Common myeloid progenitor, CD34-positive (primary cell): Measurements from ENCODE around the gene GTF2IRD1.

Experiments used
- CTCF ChIA-PET: fragments of 350-600 bp; sonication (Branson Sonifier 250); formaldehyde crosslinking; loops from one replicate; lab custom pipeline; 2021; ENCODE audit warnings: antibody characterized with exemption; lab: Charles Lee
- POLR2A ChIA-PET: fragments of 350-600 bp; sonication (Branson Sonifier 250); formaldehyde crosslinking; loops from one replicate; lab custom pipeline; 2021; ENCODE audit warnings: antibody characterized with exemption; lab: Charles Lee
- DNase-seq, 3 donors: peaks; one replicate each; pipeline versions ENCODE4 v3.0.0 to v3.0.0-alpha.2; 2013
- H3K27ac ChIP-seq, 2 experiments: 1 replicate in 1 of 2; 2 replicates in 1 of 2; pipeline ENCODE4 v1.7.0; 2013; ENCODE audit warnings: inconsistent platforms in 2 of 2, low read length in 2 of 2, mild to moderate bottlenecking in 2 of 2, low read depth in 1 of 2, moderate library complexity in 1 of 2; ENCODE audit not compliant: severe bottlenecking in 2 of 2, insufficient read depth in 1 of 2, poor library complexity in 1 of 2
- H3K27me3 ChIP-seq, 5 experiments: replicated peaks in 2 of 5; 1 replicate in 3 of 5; 2 replicates in 2 of 5; pipeline versions ENCODE4 v1.6.1 to v1.7.0; 2013; ENCODE audit warnings: low read length in 4 of 5, mild to moderate bottlenecking in 2 of 5, moderate library complexity in 2 of 5, inconsistent platforms in 1 of 5; ENCODE audit not compliant: insufficient read depth in 5 of 5, control insufficient read depth in 4 of 5
- H3K36me3 ChIP-seq, 4 experiments: 1 replicate in 2 of 4; 2 replicates in 2 of 4; pipeline versions ENCODE4 v1.6.1 to v1.7.0; 2013; ENCODE audit warnings: low read length in 3 of 4, control low read depth in 1 of 4, mild to moderate bottlenecking in 1 of 4; ENCODE audit not compliant: control insufficient read depth in 4 of 4, insufficient read depth in 4 of 4
- H3K4me1 ChIP-seq, 4 experiments: 1 replicate in 3 of 4; 2 replicates in 1 of 4; pipeline versions ENCODE4 v1.6.1 to v1.7.1; 2013; ENCODE audit warnings: low read length in 3 of 4, mild to moderate bottlenecking in 3 of 4, control low read depth in 1 of 4, inconsistent platforms in 1 of 4, moderate library complexity in 1 of 4; ENCODE audit not compliant: control insufficient read depth in 4 of 4, insufficient read depth in 4 of 4; ENCODE audit errors: control extremely low read depth in 1 of 4
- H3K4me3 ChIP-seq, 7 experiments: 1 replicate in 4 of 7; 2 replicates in 3 of 7; pipeline versions ENCODE4 v1.5.1 to v1.7.0; 2013; ENCODE audit warnings: mild to moderate bottlenecking in 7 of 7, low read length in 6 of 7, moderate library complexity in 6 of 7, inconsistent platforms in 2 of 7, low read depth in 2 of 7, control low read depth in 1 of 7; ENCODE audit not compliant: insufficient read depth in 4 of 7, control insufficient read depth in 1 of 7; ENCODE audit errors: extremely low read depth in 1 of 7
- H3K9me3 ChIP-seq, 5 experiments: 1 replicate in 4 of 5; 2 replicates in 1 of 5; pipeline versions ENCODE4 v1.6.1 to v1.7.1; 2013; ENCODE audit warnings: low read length in 4 of 5, mild to moderate bottlenecking in 2 of 5, inconsistent platforms in 1 of 5, low read depth in 1 of 5, moderate library complexity in 1 of 5; ENCODE audit not compliant: control insufficient read depth in 4 of 5, insufficient read depth in 2 of 5; ENCODE audit errors: control extremely low read depth in 1 of 5
- WGBS: methylation state at CpG from one replicate; pipeline ENCODE4 v1.1.5; 2013; ENCODE audit not compliant: insufficient coverage; 5-methylcytosine and 5-hydroxymethylcytosine counted together

The GTF2IRD1 gene

DNA sequence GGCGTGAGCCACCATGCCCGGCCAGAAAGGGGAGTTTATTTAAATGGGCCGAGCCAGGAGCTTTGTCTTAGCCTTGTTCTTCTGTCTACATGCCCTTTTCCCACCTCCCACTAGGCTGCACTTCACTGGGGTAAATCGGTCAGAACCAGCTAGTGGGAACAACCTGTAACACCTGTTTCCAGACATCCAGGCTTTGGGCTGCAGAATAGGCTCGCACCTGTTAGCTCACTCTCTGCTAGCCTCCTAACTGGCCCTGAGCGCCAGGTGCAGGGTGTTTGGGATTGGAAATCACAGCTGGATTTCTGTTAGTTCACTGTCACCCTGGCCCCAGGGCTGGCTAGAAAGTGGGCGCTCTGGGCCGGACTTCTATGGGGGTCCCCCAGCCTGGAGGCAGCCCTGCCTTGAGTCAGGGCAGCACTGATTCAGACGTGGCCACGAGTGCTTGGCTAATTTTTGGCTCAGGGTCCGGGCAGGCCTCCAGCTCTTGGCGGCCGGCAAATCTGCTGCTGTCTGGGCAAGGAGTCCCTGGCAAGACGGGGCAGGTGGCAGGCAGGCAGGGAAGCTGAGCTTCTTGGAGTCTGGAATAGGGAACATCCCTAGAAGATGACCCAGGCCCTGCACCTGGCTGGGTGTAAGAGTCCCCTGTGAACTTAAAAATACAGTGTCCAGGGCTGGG is 48.6 kb downstream of the GTF2IRD1 start:
- DNase-seq = no peak
- 89% methylated on average over 14 of the region's 14 CpGs for WGBS
- Histone ChIP-seq H3K36me3 (no peaks in the 10 kb centered on the region), H3K27ac (no peak overlapping the region), H3K27me3 (no peaks in the 10 kb centered on the region), H3K9me3 (no peaks in the 10 kb centered on the region), H3K4me1 (no peaks in the 10 kb centered on the region), H3K4me3 (no peak overlapping the region)
- POLR2A ChIA-PET = no interaction called here
- CTCF ChIA-PET = no interaction called here

GRCh38 chr7:74503061-74503460 is 49.4 kb downstream of the GTF2IRD1 start:
- Histone ChIP-seq H3K27ac (no peak overlapping the region), H3K27me3 (no peaks in the 10 kb centered on the region), H3K9me3 (no peaks in the 10 kb centered on the region), H3K4me1 (no peaks in the 10 kb centered on the region), H3K36me3 (no peaks in the 10 kb centered on the region), H3K4me3 (no peak overlapping the region)
- CTCF ChIA-PET = no interaction called here
- POLR2A ChIA-PET = no interaction called here
- WGBS = 97% methylated on average over 7 of the region's 8 CpGs
- no peak for DNase-seq

- Histone ChIP-seq H3K4me3 (no peak overlapping the region), H3K27ac (no peak overlapping the region), H3K27me3 (no peaks in the 10 kb centered on the region), H3K4me1 (no peaks in the 10 kb centered on the region), H3K36me3 (no peaks in the 10 kb centered on the region), H3K9me3 (no peaks in the 10 kb centered on the region)
- no peak for DNase-seq
- WGBS = 100% methylated on average over 7 of the region's 8 CpGs
- ChIA-PET CTCF (no interaction called here), POLR2A (no interaction called here)
Measured at GRCh38 chr7:74503943-74504342, 50.2 kb downstream of the GTF2IRD1 start.

GRCh38 chr7:74505471-74506324 is 52.0 kb downstream of the GTF2IRD1 start:
- ChIA-PET CTCF (no interaction called here), POLR2A (interaction anchor here (0.6 kb wide), 1 partner anchor 115 kb away, joined by 3 read pairs; no protein-coding TSS in a partner anchor)
- Histone ChIP-seq H3K4me3 (no peak overlapping the region), H3K27ac (no peak overlapping the region), H3K36me3 (no peaks in the 10 kb centered on the region), H3K9me3 (no peaks in the 10 kb centered on the region), H3K27me3 (no peaks in the 10 kb centered on the region), H3K4me1 (no peaks in the 10 kb centered on the region)
- 98% methylated on average over 17 of the region's 20 CpGs for WGBS
- no peak for DNase-seq

DNA sequence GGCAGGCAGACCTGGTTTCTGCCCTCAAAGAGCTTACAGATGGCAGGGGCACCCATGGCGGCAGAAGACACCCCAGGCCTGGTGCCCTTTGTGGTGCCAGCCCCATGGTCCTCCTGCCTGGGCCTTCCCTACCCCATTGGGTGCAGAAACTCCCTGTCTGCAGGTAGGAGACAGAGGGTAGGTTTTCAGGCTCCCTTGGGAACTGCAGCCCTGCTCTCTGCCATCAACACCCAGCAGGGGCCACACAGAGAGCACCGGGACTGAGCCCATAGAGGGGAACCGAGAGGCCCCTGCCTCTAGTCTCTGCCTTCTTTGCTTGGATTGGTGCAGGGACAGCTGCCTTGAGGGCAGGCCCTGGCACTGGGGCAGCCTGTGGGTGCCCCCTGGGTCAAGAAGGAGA is 52.6 kb downstream of the GTF2IRD1 start:
- no peak for DNase-seq
- POLR2A ChIA-PET = interaction anchor here (0.6 kb wide), 1 partner anchor 114 kb away, joined by 3 read pairs; no protein-coding TSS in a partner anchor
- Histone ChIP-seq H3K27ac (no peak overlapping the region), H3K4me3 (no peak overlapping the region), H3K4me1 (no peaks in the 10 kb centered on the region), H3K36me3 (no peaks in the 10 kb centered on the region), H3K27me3 (no peaks in the 10 kb centered on the region), H3K9me3 (no peaks in the 10 kb centered on the region)
- CTCF ChIA-PET = no interaction called here
- WGBS = 100% methylated on average over 1 of the region's 3 CpGs

DNA sequence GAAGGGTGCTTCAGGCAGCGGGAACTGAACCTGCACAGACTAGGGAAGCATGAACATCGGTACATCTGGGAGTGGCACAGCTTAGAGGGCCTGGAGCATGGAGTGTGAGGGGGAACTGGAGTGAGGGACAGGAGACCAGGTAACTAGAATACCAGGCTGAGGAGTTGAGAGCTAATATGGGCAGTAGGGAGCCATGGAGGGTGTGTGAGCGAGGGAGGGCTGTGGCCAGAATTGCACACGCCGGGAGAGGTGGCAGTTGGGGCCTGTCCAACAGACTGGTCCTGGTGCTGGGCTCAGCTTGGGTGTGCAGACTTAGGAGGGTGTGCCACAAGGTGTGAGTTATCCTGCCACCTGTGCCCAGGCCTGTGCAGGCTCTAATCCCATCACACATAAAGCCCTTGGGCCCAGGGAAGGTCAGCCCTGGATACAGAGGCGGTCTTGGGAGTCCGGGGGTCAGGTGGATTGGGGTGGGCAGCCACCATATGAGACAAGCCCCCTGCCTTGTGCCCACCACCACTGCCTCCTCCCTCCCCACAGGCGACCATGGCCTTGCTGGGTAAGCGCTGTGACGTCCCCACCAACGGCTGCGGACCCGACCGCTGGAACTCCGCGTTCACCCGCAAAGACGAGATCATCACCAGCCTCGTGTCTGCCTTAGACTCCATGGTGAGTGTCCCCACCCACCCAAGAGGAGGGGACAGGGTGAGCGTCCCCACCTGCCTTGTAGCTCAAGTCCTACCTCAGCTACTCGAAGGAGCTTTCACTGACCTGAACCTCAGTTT is 54.0 kb downstream of the GTF2IRD1 start:
- Histone ChIP-seq H3K4me3 (no peak overlapping the region), H3K27ac (no peak overlapping the region), H3K9me3 (no peaks in the 10 kb centered on the region), H3K4me1 (no peaks in the 10 kb centered on the region), H3K36me3 (no peaks in the 10 kb centered on the region), H3K27me3 (no peaks in the 10 kb centered on the region)
- ChIA-PET CTCF (interaction anchor here (1.3 kb wide), 1 partner anchor 58 kb away, joined by 3 read pairs; no protein-coding TSS in a partner anchor), POLR2A (no interaction called here)
- WGBS = 97% methylated on average over 12 of the region's 21 CpGs
- DNase-seq = no peak
